NCI-H2107 treated with DMSO at 0.1 percent for 48 hours (cell line): ENCODE results near the gene OTUB2.

Source experiments
- DNase-seq: peaks from one replicate; lab custom pipeline; 2025; ENCODE audit not compliant: unreplicated experiment; lab: John Stamatoyannopoulos, UW

Gene OTUB2

GRCh38 chr14:94020267-94020666, 5.9 kb upstream of the OTUB2 start:
- no peak for DNase-seq

DNA sequence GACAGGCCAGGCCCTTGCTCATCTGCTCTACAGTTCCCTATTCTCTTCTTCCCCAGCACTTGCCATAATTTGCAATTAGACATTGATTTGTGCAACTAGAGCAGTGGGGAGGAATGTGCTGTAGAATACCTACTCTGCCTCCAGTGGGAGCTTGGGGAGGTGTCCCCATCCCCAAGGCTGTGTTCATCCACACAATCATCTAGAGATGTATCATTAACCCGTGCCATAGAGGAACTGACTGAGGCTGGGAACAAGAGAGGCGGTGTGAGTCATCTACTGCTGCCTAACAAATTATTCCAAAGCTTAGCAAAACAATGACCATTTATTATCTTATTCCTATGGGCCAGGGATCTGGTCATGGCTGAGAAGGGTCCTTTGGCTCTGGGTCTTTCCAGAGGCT, 5.1 kb upstream of the OTUB2 start:
- DNase-seq, result no peak

- no peak for DNase-seq
These were observed 4.6 kb upstream of the OTUB2 start for GRCh38 chr14:94021416-94022157.

DNA sequence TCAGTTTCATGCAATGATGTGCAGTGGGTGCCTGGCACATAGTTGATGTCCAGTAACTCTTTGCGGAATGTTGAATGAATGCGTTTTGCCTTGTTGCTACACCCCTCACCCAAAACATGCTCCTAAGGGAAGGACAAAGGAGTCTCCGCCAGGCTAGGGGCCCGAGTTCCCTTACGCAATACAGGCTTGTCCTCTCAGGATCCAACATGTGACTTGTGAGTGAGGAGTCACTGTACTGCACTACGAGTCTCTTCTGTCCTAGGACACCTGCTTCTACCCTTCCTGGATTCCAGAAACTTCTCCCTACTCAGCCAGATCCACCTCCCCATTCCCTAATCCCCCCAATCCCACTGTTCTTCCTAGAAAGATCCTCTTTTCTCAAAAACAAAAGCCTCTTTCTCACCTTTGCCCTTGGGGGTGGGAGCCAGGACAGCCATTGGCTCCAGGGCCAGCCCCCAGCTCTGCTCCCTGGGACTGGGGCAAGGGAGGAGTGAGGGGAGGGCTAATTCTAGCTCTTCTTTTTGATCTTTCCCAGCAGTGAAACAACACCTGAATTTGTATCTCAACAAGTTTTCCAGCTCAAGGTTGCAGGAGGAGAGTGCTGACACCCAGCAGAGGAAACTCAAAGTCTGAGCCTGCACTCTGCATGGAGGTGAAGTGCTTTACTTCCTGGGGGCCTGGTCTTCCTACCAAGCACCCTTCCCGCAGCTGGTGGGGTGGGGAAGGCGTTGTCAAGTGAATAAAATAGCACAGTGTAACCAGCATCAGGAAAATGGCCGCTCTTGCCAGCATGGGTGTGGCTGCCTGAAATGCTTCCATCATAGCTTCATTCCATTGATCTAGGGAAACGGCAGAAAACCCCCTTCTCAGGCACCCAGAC, 3.4 kb upstream of the OTUB2 start:
- DNase-seq, result no peak

DNA sequence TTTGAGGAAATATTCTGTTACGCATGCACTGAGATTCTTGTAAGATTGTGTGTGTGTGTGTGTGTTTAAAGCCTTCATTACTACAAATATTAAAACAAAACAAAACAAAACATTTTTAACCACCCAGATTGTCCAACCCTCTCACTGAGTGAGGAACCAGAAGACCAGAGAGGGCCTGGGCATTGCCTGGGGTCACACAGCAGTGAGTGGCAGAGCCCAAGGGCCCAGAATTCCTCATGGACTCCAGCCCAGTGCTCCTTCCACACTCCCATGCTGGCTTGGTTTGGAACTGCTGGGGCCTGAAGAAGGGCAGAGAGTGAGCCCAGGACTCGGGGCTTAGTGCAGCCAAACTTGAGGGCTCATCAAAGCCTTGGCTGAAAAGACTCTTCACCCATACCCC, 1.6 kb upstream of the OTUB2 start:
- no peak for DNase-seq

DNA sequence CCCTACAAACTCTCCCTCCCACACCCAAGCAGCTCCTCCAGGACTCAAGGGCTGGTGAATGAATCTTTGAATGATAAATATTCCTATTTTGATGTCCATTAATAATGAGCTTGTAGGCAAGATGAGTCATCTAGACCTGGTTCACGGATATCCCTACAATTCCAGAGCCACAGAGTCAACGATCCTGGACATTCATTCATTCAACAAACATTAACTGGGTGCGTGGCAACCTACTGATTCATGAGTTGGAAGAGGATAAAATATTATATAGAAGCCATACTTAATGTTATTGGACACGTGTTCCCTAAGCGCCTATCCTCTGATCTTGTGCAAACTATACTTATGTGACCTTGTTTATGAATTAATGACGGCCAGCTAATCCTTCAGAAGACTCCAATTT, 420 bp upstream of the OTUB2 start:
- no peak for DNase-seq

GRCh38 chr14:94026889-94027469, 839 bp downstream of the OTUB2 start:
- no peak for DNase-seq

- DNase-seq, result no peak
These were observed 1.7 kb downstream of the OTUB2 start for GRCh38 chr14:94027566-94028449.

GRCh38 chr14:94028450-94028826, 2.3 kb downstream of the OTUB2 start:
- no peak for DNase-seq

GRCh38 chr14:94029265-94029664, 3.1 kb downstream of the OTUB2 start:
- DNase-seq, result no peak

DNA sequence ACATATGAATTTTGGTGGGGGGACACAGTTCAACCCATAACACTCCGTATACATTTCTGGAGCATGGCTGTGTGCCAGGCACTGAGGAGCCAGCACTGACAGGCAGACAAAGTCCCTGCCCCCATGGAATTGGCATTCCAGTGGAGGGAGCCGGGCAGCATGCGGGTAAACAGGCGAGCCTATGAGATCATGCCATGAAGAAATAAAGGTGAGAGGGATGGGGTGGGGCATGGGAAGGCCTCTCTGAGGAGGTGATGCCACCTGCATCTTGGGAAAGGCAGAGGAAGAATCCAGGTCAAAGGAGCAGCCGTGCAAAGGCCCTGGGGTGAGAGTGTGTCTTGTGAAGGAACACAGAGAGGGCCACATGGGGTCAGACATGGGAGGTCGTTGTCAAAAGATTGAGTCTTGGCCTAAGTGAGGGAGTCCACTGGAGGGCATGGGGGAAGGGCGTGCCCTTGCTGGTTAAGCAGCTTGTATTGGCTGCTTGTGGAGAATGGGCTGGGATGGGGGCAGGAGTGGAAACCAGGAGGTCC, 3.6 kb downstream of the OTUB2 start:
- no peak for DNase-seq

DNA sequence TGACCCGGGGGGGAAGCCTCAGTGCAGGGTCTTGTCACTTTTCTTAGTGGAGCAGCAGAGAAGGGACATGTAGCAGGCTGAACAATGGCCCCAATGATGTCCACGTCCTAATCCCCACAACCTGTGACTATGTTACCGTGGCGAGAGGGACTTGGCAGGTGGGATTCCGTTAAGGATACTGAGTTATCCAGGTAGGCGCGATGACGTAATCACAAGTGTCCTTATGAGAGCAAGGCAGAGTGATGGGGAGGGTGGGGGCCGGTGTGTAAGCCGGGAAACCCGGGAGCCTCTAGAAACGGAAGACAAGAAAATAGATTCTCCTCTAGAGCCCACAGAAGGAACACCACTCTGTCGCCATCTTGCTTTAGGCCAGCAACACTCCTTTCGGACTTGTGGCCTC, 4.4 kb downstream of the OTUB2 start:
- DNase-seq, result no peak

GRCh38 chr14:94031161-94031882, 5.2 kb downstream of the OTUB2 start:
- DNase-seq, result no peak

DNA sequence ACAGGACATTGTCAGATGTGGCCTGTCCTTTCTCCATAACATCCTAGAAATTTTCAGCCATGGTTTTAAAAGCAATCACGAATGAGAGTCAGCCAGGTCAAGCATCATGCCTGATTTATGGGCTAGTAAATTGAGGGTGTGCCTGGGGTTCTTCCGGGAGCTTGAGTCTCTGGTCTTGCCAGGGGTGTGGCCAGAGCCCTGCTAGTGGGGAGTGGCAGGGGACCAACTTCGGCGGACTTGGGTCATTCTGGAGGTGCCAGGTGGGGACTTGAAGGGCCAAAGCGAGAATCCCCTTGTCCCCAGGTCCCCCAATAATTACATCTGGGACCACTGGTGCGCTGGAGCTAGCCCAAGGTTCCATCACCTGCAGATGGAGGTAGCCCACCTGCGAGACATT, 5.7 kb downstream of the OTUB2 start:
- DNase-seq, result no peak

GRCh38 chr14:94034886-94035285, 8.7 kb downstream of the OTUB2 start:
- no peak for DNase-seq

DNA sequence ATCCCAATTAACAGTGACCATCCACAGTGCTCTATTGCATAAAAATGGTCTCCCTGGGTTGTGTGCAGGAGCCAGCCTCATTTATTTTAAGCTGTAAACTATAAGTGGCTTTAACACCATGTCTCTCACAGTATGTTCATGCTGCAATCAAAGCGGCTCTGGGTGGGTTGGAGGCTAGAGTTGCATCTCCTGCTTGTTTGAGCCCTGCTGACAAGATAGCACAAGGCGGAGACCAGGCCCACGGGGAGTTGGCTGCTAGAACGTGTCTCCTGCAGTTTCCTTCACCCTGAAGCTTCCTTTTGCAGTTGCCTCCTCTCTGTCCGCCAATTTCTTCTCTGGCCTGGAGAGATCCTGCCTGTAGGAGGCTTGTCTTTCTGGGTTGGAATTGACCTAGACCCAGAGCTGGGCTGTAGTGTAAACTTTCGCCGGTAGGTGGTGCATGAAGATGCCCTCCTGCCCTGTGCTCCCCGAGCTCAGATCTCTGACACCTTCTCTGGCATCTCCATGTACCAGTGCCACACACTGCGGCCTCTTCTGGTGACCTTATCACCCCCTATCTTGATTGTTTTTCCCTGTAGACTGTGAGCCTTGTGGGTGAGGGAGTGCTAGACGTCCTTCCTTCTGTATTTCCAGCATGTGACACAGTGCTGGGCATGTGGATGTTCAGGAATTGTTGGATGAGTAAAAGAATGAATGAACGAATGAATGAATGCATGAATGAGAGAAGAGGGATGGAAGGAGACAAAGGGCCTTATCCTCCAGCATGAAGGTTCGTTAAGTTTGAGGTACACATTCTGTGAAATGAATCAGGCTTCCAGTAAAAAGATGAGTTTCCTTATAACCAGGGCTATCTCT, 10.4 kb downstream of the OTUB2 start:
- DNase-seq, result peak; percentile 63

DNA sequence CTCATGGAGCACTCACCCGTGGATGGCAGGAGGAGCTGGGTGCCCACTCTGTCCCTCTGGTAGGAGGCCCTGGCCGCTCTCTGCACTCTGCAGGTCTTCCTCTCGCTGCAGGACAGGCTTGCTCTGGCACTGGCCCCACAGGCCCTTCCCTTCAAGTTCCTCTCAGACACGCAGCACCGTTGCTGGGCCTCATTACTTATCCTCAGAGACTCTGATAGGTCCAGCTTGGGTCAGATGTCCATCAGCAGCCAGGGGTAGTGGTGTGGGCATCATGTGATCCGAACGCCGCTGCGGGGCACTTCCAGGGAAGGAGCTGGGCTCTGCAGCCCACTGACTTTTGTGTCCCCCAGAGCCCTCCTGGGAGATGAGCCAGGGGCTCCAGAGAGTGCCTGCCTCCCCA, 11.8 kb downstream of the OTUB2 start:
- no peak for DNase-seq

DNA sequence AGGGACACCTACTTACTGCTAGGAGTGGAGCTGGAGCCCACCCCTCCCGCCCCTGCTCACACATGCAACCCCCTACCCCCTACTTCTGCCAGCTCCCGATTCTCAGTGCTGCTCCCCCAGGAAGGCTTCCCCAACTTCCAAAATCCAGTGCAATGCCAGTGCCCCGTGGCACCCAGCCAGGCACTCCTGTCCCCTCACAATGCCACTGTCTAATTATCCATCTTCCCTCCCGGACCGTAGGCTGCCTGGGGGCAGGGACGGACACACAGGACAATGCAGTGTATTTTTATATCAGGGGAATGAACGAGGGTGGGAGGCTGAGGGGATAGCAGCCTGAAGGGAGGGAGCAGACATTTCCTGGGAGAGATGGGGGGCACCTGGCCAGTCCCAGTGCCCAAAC, 12.4 kb downstream of the OTUB2 start:
- no peak for DNase-seq

GRCh38 chr14:94038921-94039629, 12.9 kb downstream of the OTUB2 start:
- DNase-seq, result no peak
